Omental fat pad (tissue), 4 donors: Measurements from ENCODE around the gene ZNF70. TPM values are rescaled to one million over a fixed set of nuclear protein-coding genes. Genes with fewer than 3 reads are reported as not detected.
A peak's percentile ranks its signal among the peaks of the same experiment; 100 is the strongest.
"Not testable (repeated sequence)": the region's sequence is repeated elsewhere in the genome, so short reads cannot be mapped to it uniquely, and the experiment has no call there.

Experiments
- ATAC-seq: fragments of 150-250 bp; one replicate; pipeline ENCODE4 v1.9.1; 2016; ENCODE audit warnings: mild to moderate bottlenecking, moderate library complexity; ENCODE audit not compliant: low FRiP score
- DNase-seq: peaks from one replicate; pipeline ENCODE4 v3.0.0-alpha.2; 2019; ENCODE audit warnings: low spot score
- CTCF ChIP-seq, 3 donors: fragments of 450-650 bp; IDR thresholded peaks; one replicate each; pipeline ENCODE4 v1.5.1; 2016 to 2017; ENCODE audit warnings: antibody characterized with exemption in 3 of 3, mild to moderate bottlenecking in 3 of 3, moderate library complexity in 2 of 3
- total RNA-seq, 4 donors: library from RNA; depleted of rRNA; stranded (reverse); fragments of >200 nt; gene quantifications; one replicate each; pipeline ENCODE4 v1.1.0, GENCODE V29; 2016

The ZNF70 gene
- total RNA-seq, 4 donors from 2014 or later, result 2.8 to 5.1 (median 4.0) TPM

- ATAC-seq, result no peak
- no peak for TF ChIP-seq CTCF (IDR thresholded peaks at IDR 0.05)
Measured at GRCh38 chr22:23743303-23743705, 7.6 kb downstream of the ZNF70 start.

GRCh38 chr22:23742505-23743264 is 8.2 kb downstream of the ZNF70 start:
- no peak for TF ChIP-seq CTCF (IDR thresholded peaks at IDR 0.05)
- ATAC-seq (peak; percentile 47), DNase-seq (no peak)

More at GRCh38 chr22:23743303-23743705, 7.6 kb downstream of the ZNF70 start:
- DNase-seq, result no peak

- DNase-seq, result no peak
- no peak for TF ChIP-seq CTCF (IDR thresholded peaks at IDR 0.05)
- no peak for ATAC-seq
Measured at GRCh38 chr22:23737696-23738095, 13.2 kb downstream of the ZNF70 start.

GRCh38 chr22:23728108-23728507 is 22.8 kb downstream of the ZNF70 start:
- DNase-seq, ATAC-seq: not testable (repeated sequence)

- TF ChIP-seq CTCF (IDR thresholded peaks at IDR 0.05), result no peak
- DNase-seq, result no peak
- no peak for ATAC-seq
Measured at GRCh38 chr22:23722724-23723123, 28.2 kb downstream of the ZNF70 start.

GRCh38 chr22:23722160-23722559 is 28.8 kb downstream of the ZNF70 start:
- DNase-seq (no peak), ATAC-seq (no peak)
- no peak for TF ChIP-seq CTCF (IDR thresholded peaks at IDR 0.05)

- no peak for TF ChIP-seq CTCF (IDR thresholded peaks at IDR 0.05)
- ATAC-seq, result no peak
- no peak for DNase-seq
Measured at GRCh38 chr22:23720855-23721254, 30.1 kb downstream of the ZNF70 start.
